HepG2 (cell line): Measurements from ENCODE around the gene ARHGEF1.

ENCODE experiments used
- POLR2A ChIP-seq, 2 experiments: IDR thresholded peaks; 2 replicates each; pipeline ENCODE4 v1.6.1; 2011; ENCODE audit warnings: low read depth in 2 of 2, low read length in 2 of 2, mild to moderate bottlenecking in 1 of 2, moderate library complexity in 1 of 2; ENCODE audit not compliant: insufficient read depth in 1 of 2
- RELA ChIP-seq: sonication (generic); formaldehyde crosslinking; IDR thresholded peaks from 2 replicates; pipeline ENCODE4 v1.4.0; 2020; ENCODE audit warnings: missing genetic modification reagents
- ZFP37 ChIP-seq: sonication (generic); formaldehyde crosslinking; IDR thresholded peaks from 2 replicates; pipeline ENCODE4 v1.4.0; 2020; ENCODE audit warnings: missing genetic modification reagents, borderline replicate concordance
- TF ChIP-seq, protein P1 (sequence below): sonication (generic); formaldehyde crosslinking; IDR thresholded peaks from 2 replicates; pipeline ENCODE4 v1.8.1; 2023; ENCODE audit warnings: missing genetic modification reagents, inconsistent platforms, borderline replicate concordance
- TF ChIP-seq, protein P2 (sequence below): sonication (generic); formaldehyde crosslinking; IDR thresholded peaks from 2 replicates; pipeline ENCODE4 v1.5.0; 2020; ENCODE audit warnings: mild to moderate bottlenecking, missing genetic modification reagents, moderate library complexity
- TF ChIP-seq, protein P3 (sequence below): IDR thresholded peaks from 2 replicates; pipeline ENCODE4 v1.6.1; 2016; ENCODE audit warnings: low read depth, control low read depth

DNA sequence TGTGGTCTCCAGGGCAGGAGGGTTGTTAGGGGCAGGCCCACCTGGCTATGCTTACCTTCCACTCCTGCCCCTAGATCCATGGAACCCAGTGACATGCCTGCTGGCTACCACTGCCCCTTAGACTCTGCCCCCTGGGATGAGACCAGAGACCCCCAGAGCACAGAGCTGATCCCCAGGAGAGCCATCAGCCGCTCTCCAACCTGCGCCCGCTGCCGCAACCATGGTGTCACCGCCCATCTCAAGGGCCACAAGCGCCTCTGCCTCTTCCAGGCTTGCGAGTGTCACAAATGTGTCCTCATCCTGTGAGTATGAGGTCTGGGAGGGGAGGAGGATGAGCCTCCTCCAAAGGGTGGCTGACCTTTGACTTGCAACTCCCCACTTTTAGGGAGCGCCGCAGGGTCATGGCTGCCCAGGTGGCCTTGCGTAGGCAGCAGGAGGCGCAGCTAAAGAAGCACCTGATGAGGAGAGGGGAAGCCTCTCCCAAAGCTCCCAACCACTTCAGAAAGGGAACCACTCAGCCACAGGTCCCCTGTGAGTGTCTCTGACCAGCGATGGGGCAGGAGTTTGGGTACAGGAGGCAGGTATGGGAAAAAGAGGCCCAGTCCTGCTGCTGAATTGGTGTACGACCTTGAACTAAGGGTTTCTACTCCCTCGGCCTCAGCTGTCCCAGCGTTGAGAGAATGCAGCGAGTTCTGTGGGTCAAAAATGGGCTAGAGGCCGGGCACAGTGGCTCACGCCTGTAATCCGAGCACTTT is 35.5 kb upstream of the ARHGEF1 start:
- TF ChIP-seq, protein P1, sequence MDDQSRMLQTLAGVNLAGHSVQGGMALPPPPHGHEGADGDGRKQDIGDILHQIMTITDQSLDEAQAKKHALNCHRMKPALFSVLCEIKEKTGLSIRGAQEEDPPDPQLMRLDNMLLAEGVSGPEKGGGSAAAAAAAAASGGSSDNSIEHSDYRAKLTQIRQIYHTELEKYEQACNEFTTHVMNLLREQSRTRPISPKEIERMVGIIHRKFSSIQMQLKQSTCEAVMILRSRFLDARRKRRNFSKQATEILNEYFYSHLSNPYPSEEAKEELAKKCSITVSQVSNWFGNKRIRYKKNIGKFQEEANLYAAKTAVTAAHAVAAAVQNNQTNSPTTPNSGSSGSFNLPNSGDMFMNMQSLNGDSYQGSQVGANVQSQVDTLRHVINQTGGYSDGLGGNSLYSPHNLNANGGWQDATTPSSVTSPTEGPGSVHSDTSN (CRISPR knock-in tag), result no peak
- TF ChIP-seq ZFP37 (no peak), POLR2A (IDR thresholded peaks at IDR 0.05; ENCODE audit: insufficient read depth in 1 of 2, low read depth in 2 of 2, low read length in 2 of 2) (no peak), RELA (CRISPR knock-in tag) (no peak)
- TF ChIP-seq, protein P2, sequence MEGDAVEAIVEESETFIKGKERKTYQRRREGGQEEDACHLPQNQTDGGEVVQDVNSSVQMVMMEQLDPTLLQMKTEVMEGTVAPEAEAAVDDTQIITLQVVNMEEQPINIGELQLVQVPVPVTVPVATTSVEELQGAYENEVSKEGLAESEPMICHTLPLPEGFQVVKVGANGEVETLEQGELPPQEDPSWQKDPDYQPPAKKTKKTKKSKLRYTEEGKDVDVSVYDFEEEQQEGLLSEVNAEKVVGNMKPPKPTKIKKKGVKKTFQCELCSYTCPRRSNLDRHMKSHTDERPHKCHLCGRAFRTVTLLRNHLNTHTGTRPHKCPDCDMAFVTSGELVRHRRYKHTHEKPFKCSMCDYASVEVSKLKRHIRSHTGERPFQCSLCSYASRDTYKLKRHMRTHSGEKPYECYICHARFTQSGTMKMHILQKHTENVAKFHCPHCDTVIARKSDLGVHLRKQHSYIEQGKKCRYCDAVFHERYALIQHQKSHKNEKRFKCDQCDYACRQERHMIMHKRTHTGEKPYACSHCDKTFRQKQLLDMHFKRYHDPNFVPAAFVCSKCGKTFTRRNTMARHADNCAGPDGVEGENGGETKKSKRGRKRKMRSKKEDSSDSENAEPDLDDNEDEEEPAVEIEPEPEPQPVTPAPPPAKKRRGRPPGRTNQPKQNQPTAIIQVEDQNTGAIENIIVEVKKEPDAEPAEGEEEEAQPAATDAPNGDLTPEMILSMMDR (CRISPR knock-in tag), result no peak
- TF ChIP-seq, protein P3, sequence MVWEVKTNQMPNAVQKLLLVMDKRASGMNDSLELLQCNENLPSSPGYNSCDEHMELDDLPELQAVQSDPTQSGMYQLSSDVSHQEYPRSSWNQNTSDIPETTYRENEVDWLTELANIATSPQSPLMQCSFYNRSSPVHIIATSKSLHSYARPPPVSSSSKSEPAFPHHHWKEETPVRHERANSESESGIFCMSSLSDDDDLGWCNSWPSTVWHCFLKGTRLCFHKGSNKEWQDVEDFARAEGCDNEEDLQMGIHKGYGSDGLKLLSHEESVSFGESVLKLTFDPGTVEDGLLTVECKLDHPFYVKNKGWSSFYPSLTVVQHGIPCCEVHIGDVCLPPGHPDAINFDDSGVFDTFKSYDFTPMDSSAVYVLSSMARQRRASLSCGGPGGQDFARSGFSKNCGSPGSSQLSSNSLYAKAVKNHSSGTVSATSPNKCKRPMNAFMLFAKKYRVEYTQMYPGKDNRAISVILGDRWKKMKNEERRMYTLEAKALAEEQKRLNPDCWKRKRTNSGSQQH (CRISPR knock-in tag), result no peak
